Breast epithelium (tissue), 3 donors: Measurements from ENCODE around the gene EPB41.

Experiments used
- POLR2A ChIP-seq: fragments of 450-650 bp; IDR thresholded peaks from one replicate; pipeline ENCODE4 v1.6.1; 2016; ENCODE audit warnings: antibody characterized with exemption, mild to moderate bottlenecking, moderate library complexity
- POLR2AphosphoS5 ChIP-seq, 3 donors: sonication (generic); formaldehyde crosslinking; IDR thresholded peaks; one replicate each; pipeline ENCODE4 v1.6.1; 2017; ENCODE audit warnings: antibody characterized with exemption in 3 of 3
- TF ChIP-seq, protein P1 (sequence below), 3 donors: fragments of 450-650 bp; IDR thresholded peaks; one replicate each; pipeline ENCODE4 v1.5.1; 2016 to 2017; ENCODE audit warnings: antibody characterized with exemption in 3 of 3, mild to moderate bottlenecking in 3 of 3, moderate library complexity in 3 of 3

DNA sequence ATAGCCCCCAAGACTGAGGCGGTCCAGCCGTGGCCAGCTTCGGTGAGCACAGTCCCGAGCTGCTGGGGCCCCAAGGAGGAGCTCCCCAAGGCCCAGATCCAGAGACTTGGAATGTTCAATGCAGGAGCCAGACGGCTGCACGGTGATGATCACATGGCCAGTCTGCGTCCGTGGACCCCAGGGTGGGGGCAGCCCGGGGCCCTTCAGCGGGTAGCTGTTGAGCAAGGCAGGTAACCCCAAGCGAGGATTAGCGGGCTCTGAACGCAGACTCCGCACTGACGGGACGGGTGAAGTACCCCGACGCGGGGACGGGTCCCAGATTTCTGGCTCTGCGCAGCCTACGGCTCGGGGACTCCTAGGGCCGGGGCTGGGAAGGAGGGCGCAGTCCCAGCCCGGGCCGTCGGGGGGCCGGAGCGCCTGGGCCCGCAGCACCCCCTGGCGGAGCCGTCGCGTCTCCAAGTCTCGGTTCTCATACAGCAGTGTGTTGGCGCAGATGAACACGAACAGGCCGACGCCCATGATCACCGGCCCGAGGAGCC, 206.6 kb downstream of the EPB41 start:
- TF ChIP-seq, protein P1, sequence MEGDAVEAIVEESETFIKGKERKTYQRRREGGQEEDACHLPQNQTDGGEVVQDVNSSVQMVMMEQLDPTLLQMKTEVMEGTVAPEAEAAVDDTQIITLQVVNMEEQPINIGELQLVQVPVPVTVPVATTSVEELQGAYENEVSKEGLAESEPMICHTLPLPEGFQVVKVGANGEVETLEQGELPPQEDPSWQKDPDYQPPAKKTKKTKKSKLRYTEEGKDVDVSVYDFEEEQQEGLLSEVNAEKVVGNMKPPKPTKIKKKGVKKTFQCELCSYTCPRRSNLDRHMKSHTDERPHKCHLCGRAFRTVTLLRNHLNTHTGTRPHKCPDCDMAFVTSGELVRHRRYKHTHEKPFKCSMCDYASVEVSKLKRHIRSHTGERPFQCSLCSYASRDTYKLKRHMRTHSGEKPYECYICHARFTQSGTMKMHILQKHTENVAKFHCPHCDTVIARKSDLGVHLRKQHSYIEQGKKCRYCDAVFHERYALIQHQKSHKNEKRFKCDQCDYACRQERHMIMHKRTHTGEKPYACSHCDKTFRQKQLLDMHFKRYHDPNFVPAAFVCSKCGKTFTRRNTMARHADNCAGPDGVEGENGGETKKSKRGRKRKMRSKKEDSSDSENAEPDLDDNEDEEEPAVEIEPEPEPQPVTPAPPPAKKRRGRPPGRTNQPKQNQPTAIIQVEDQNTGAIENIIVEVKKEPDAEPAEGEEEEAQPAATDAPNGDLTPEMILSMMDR (IDR thresholded peaks at IDR 0.05): peak in 1 of 3 donors; percentile 37
- TF ChIP-seq POLR2A (no peak), POLR2AphosphoS5 (IDR thresholded peaks at IDR 0.05) (no peak)
